IMR-90 (cell line): ENCODE results near the gene ACTN1. TPM values are rescaled to one million over a fixed set of nuclear protein-coding genes. Genes with fewer than 3 reads are reported as not detected.

ENCODE experiments used
- ATAC-seq: fragments of 200-7000 bp; cut with Tn5 transposase; 2 replicates; pipeline ENCODE4 v1.9.1; 2020; ENCODE audit warnings: low read depth, mild to moderate bottlenecking, moderate library complexity
- BruUV-seq: library from RNA; stranded (reverse); fragments of 400-500 nt; replicated peaks from 2 replicates; lab custom pipeline; 2021; lab: Mats Ljungman, UMichigan
- CTCF ChIA-PET: fragments of 300-600 bp; formaldehyde crosslinking; extraction: SDS; loops from one replicate; lab custom pipeline; 2021; ENCODE audit warnings: antibody characterized with exemption; lab: Yijun Ruan, JAX
- POLR2A ChIA-PET: fragments of 300-600 bp; sonication (Branson Sonifier 250); formaldehyde crosslinking; loops from one replicate; lab custom pipeline; 2022; ENCODE audit warnings: antibody characterized with exemption; ENCODE audit not compliant: unreplicated experiment; lab: Charles Lee
- DNase-seq: peaks from one replicate; pipeline ENCODE4 v3.0.0; 2013
- H2AFZ ChIP-seq: replicated peaks from 2 replicates; pipeline ENCODE3; 2013; ENCODE audit warnings: low read length, mild to moderate bottlenecking; ENCODE audit not compliant: poor library complexity
- H2AK5ac ChIP-seq: 2 replicates; pipeline ENCODE4 v1.6.1; 2013; ENCODE audit warnings: low read depth, low read length, inconsistent platforms
- H2AK9ac ChIP-seq: replicated peaks from 2 replicates; pipeline ENCODE3; 2013; ENCODE audit warnings: mild to moderate bottlenecking, low read depth, low read length, moderate library complexity; ENCODE audit not compliant: poor library complexity
- H2BK120ac ChIP-seq: 2 replicates; pipeline ENCODE4 v1.6.1; 2013; ENCODE audit warnings: low read depth, low read length, inconsistent platforms
- H2BK15ac ChIP-seq: 3 replicates; pipeline ENCODE4 v1.6.1; 2013; ENCODE audit warnings: low read depth, low read length, inconsistent platforms
- H2BK20ac ChIP-seq: 2 replicates; pipeline ENCODE4 v1.6.1; 2013; ENCODE audit warnings: low read depth, mild to moderate bottlenecking, inconsistent platforms, low read length, moderate library complexity
- H2BK5ac ChIP-seq: 2 replicates; pipeline ENCODE4 v1.6.1; 2013; ENCODE audit warnings: mild to moderate bottlenecking, low read depth, low read length, inconsistent platforms; ENCODE audit not compliant: poor library complexity, severe bottlenecking
- H3K14ac ChIP-seq: replicated peaks from 2 replicates; pipeline ENCODE4 v1.6.1; 2013; ENCODE audit warnings: low read depth, low read length, inconsistent platforms
- H3K18ac ChIP-seq: 2 replicates; pipeline ENCODE4 v1.6.1; 2013; ENCODE audit warnings: low read depth, low read length, control low read depth
- H3K23ac ChIP-seq: 2 replicates; pipeline ENCODE4 v1.6.1; 2013; ENCODE audit warnings: low read depth, low read length, inconsistent platforms
- H3K27ac ChIP-seq: 2 replicates; pipeline ENCODE4 v1.5.1; 2013; ENCODE audit warnings: mild to moderate bottlenecking, control low read depth, low read length; ENCODE audit not compliant: insufficient read depth
- H3K27me3 ChIP-seq: 2 replicates; pipeline ENCODE4 v1.6.1; 2013; ENCODE audit warnings: low read length; ENCODE audit not compliant: control insufficient read depth, insufficient read depth
- H3K36me3 ChIP-seq: 2 replicates; pipeline ENCODE4 v1.6.1; 2013; ENCODE audit warnings: low read length, mixed read lengths; ENCODE audit not compliant: control insufficient read depth, insufficient read depth
- H3K4ac ChIP-seq: 2 replicates; pipeline ENCODE4 v1.6.1; 2013; ENCODE audit warnings: low read depth, low read length, inconsistent platforms
- H3K4me1 ChIP-seq: 2 replicates; pipeline ENCODE4 v1.6.1; 2013; ENCODE audit warnings: low read length, mixed read lengths; ENCODE audit not compliant: control insufficient read depth, insufficient read depth
- H3K4me2 ChIP-seq: 2 replicates; pipeline ENCODE4 v1.6.1; 2013; ENCODE audit warnings: low read depth, mild to moderate bottlenecking, control low read depth, low read length, moderate library complexity
- H3K4me3 ChIP-seq: 2 replicates; pipeline ENCODE4 v1.5.1; 2013; ENCODE audit warnings: low read depth, mild to moderate bottlenecking, control low read depth, low read length, moderate library complexity; ENCODE audit not compliant: insufficient read depth
- H3K56ac ChIP-seq: 2 replicates; pipeline ENCODE4 v1.6.1; 2013; ENCODE audit warnings: low read length, inconsistent platforms; ENCODE audit not compliant: insufficient read depth; ENCODE audit errors: extremely low read depth
- H3K79me1 ChIP-seq, 2 experiments: 2 replicates each; pipeline ENCODE4 v1.6.1; 2013; ENCODE audit warnings: low read length in 2 of 2, inconsistent platforms in 1 of 2, low read depth in 1 of 2
- H3K9ac ChIP-seq: 2 replicates; pipeline ENCODE4 v1.6.1; 2013; ENCODE audit warnings: low read depth, low read length, control low read depth
- H3K9me1 ChIP-seq: 2 replicates; pipeline ENCODE4 v1.6.1; 2013; ENCODE audit warnings: low read length, inconsistent platforms; ENCODE audit not compliant: insufficient read depth
- H3K9me3 ChIP-seq: 2 replicates; pipeline ENCODE4 v1.6.1; 2013; ENCODE audit warnings: low read length; ENCODE audit not compliant: control insufficient read depth, insufficient read depth
- H4K20me1 ChIP-seq: 2 replicates; pipeline ENCODE4 v1.6.1; 2013; ENCODE audit warnings: low read length, inconsistent platforms; ENCODE audit not compliant: insufficient read depth
- H4K5ac ChIP-seq: 2 replicates; pipeline ENCODE4 v1.6.1; 2013; ENCODE audit warnings: mild to moderate bottlenecking, low read depth, low read length, control low read depth
- H4K8ac ChIP-seq, 2 experiments: 2 replicates each; pipeline ENCODE4 v1.6.1; 2013; ENCODE audit warnings: low read depth in 2 of 2, low read length in 2 of 2, control low read depth in 1 of 2, inconsistent platforms in 1 of 2
- H4K91ac ChIP-seq: 2 replicates; pipeline ENCODE4 v1.6.1; 2013; ENCODE audit warnings: low read depth, low read length, inconsistent platforms; ENCODE audit not compliant: insufficient read depth
- CEBPB ChIP-seq: IDR thresholded peaks from 2 replicates; pipeline ENCODE4 v1.6.1; 2012; ENCODE audit warnings: low read depth, low read length, improper control_type of control experiment
- MAFK ChIP-seq: IDR thresholded peaks from 2 replicates; pipeline ENCODE4 v1.6.1; 2012; ENCODE audit warnings: low read depth, low read length, improper control_type of control experiment
- MAZ ChIP-seq: IDR thresholded peaks from 2 replicates; pipeline ENCODE4 v1.6.1; 2012; ENCODE audit warnings: low read depth, mild to moderate bottlenecking, low read length, improper control_type of control experiment, moderate library complexity, borderline replicate concordance
- MXI1 ChIP-seq: IDR thresholded peaks from 2 replicates; pipeline ENCODE4 v1.6.1; 2012; ENCODE audit warnings: low read depth, mild to moderate bottlenecking, low read length, moderate library complexity, borderline replicate concordance
- POLR2A ChIP-seq: IDR thresholded peaks from 2 replicates; pipeline ENCODE4 v1.6.1; 2012; ENCODE audit warnings: mild to moderate bottlenecking, low read depth, low read length
- RAD21 ChIP-seq: IDR thresholded peaks from 2 replicates; pipeline ENCODE4 v1.6.1; 2012; ENCODE audit warnings: low read length, improper control_type of control experiment
- RCOR1 ChIP-seq: IDR thresholded peaks from 2 replicates; pipeline ENCODE4 v1.6.1; 2012; ENCODE audit warnings: mild to moderate bottlenecking, low read length, improper control_type of control experiment; ENCODE audit not compliant: insufficient replicate concordance
- WGBS, 2 experiments: methylation state at CpG; one replicate each; pipeline versions ENCODE4 v1.1.5 to v1.1.7; 2013; ENCODE audit warnings: missing lambda C conversion rate in 2 of 2; ENCODE audit not compliant: insufficient read length in 1 of 2; ENCODE audit errors: extremely low coverage in 2 of 2; 5-methylcytosine and 5-hydroxymethylcytosine counted together
- dilution Hi-C: fragments of 300-500 bp; cut with HindIII; formaldehyde crosslinking; loops from one replicate; pipeline ENCODE4 v1.14.3; 2018; ENCODE audit warnings: low sequenced_read_pairs; ENCODE audit not compliant: unreplicated experiment
- in situ Hi-C: fragments of 300-500 bp; cut with MboI; formaldehyde crosslinking; loops from 3 replicates; pipeline ENCODE4 v1.14.3; 2019; ENCODE audit warnings: low sequenced_read_pairs, inconsistent platforms, mixed read lengths
- intact Hi-C: fragments of 100-400 bp; cut with micrococcal nuclease; formaldehyde crosslinking; loops from 2 replicates; pipeline ENCODE4 v1.10.0; 2022
- polyA plus RNA-seq, 3 experiments: library from polyadenylated mRNA; depleted of rRNA; stranded (reverse); fragments of >200 nt; gene quantifications; 2 replicates each; pipeline ENCODE4 v1.2.3, GENCODE V29; 2012; ENCODE audit warnings: low replicate concordance in 1 of 3
- total RNA-seq: library from RNA; depleted of rRNA; stranded (reverse); fragments of >200 nt; gene quantifications from 2 replicates; pipeline ENCODE4 v1.2.3, GENCODE V29; 2012
- TF ChIP-seq, protein P1 (sequence below): fragments of 150-350 bp; IDR thresholded peaks from 2 replicates; pipeline ENCODE4 v1.6.1; 2017; ENCODE audit warnings: mild to moderate bottlenecking, antibody characterized with exemption, low read length, low read depth
- TF ChIP-seq, protein P2 (sequence below): conservative IDR thresholded peaks from 2 replicates; pipeline ENCODE4 v1.5.1; 2012; ENCODE audit warnings: mild to moderate bottlenecking, low read depth, low read length, improper control_type of control experiment

ACTN1 gene
- total and polyA plus RNA-seq, 2 of the 4 experiments (the other 2 are of a cell fraction), result 684 to 766 TPM

DNA sequence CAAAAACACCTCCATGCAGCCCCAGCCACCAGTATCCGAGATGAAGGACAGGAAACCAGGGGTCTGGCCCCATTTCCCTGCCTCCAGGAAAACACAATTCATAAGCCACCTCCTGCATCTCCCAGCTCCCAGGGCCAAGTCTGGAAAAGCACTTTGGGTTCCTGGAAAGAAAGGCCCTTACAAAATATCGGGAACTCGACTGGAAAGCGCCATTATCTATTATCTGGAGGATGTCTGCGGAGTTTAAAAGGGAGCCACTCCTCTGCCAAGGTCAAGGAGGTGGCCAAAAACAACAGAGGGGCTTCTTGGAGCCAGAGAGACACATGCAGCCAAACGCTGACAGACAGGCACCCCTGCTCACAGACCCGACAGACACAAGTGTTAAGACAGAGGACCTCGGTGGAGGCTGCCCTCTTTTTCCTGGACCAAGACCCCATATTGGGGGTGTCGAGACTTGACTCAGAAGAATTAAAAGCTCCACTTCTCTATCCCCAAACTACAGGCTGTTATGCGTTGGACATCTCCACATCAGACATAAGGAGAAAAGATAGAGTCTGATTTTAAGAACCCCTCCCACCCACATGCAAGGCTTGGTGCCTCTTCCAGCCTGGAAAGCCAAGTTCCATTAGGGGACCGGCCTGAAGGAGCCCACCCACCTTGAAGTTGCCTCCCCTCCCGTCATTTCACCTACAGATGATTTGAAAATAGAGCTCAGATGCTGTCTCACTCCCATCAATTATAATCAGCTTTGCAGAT, 9.6 kb downstream of the ACTN1 start (continued):
- TF ChIP-seq CEBPB (no peak), MAFK (no peak)

DNA sequence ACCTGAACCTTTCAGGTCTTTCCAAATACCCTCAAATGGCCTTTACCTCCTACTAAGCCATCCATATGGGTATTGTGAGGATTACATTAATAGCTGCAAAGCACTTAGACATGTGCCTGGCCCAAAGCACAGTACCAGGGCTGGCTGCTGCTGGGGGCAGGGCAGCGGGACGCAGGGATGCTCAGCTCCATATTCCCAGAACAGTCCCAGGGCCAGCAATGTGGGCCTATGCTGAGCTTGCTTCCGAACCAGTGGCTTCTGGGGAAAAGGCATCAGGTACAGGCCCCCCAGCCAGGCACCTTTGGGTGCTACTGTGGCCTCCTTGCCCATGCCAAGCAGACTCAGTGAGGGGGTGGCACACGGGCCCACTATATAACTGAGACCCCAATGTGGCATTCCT, 10.4 kb downstream of the ACTN1 start:
- H3K56ac ChIP-seq, result no peak overlapping the region
- no CpG with 5 or more reads among the region's 4 CpGs for WGBS, 2 experiments
- no peak overlapping the region for H2BK120ac ChIP-seq
- DNase-seq (no peak), ATAC-seq (no peak)
- H3K27ac ChIP-seq, result peak overlapping the region; percentile 2; the same call in 1 of the 2 replicates
- peaks cover 53% of the 10 kb centered on the region for H3K36me3 ChIP-seq
- no peak overlapping the region for H2BK5ac ChIP-seq
- peaks cover 75% of the 10 kb centered on the region for H3K9me1 ChIP-seq
- in situ Hi-C loops (no loop called here), dilution Hi-C loops (no loop called here), intact Hi-C loops (no loop called here)
- ChIA-PET POLR2A (no interaction called here), CTCF (no interaction called here)
- H2BK20ac ChIP-seq, result no peak overlapping the region
- peak overlapping the region; percentile 7; the same call in 1 of the 2 replicates for H3K4me2 ChIP-seq
- H3K9me3 ChIP-seq, result no peaks in the 10 kb centered on the region
- H3K14ac ChIP-seq, result no peak overlapping the region
- no peak overlapping the region for H2AK5ac ChIP-seq
- no peak overlapping the region for H4K91ac ChIP-seq
- H3K9ac ChIP-seq, result no peak overlapping the region
- no peak overlapping the region for H3K4ac ChIP-seq
- no peak overlapping the region for H2AFZ ChIP-seq
- H2BK15ac ChIP-seq, result no peak overlapping the region
- H3K4me1 ChIP-seq, result peaks cover 83% of the 10 kb centered on the region
- H4K5ac ChIP-seq, result no peak overlapping the region
- no peak overlapping the region; the same call in 1 of the 2 replicates for H3K23ac ChIP-seq
- H3K4me3 ChIP-seq, result no peak overlapping the region
- H3K27me3 ChIP-seq, result no peaks in the 10 kb centered on the region
- no peak overlapping the region for H4K8ac ChIP-seq
- H2AK9ac ChIP-seq, result no peak overlapping the region
- TF ChIP-seq POLR2A, result no peak
- TF ChIP-seq MAFK, result no peak
- no peak for TF ChIP-seq RAD21
- TF ChIP-seq, protein P1, sequence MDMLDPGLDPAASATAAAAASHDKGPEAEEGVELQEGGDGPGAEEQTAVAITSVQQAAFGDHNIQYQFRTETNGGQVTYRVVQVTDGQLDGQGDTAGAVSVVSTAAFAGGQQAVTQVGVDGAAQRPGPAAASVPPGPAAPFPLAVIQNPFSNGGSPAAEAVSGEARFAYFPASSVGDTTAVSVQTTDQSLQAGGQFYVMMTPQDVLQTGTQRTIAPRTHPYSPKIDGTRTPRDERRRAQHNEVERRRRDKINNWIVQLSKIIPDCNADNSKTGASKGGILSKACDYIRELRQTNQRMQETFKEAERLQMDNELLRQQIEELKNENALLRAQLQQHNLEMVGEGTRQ, result no peak
- TF ChIP-seq MXI1, result no peak
- TF ChIP-seq CEBPB, result no peak
- no peak for TF ChIP-seq RCOR1
- no peak for TF ChIP-seq MAZ
- TF ChIP-seq, protein P2, sequence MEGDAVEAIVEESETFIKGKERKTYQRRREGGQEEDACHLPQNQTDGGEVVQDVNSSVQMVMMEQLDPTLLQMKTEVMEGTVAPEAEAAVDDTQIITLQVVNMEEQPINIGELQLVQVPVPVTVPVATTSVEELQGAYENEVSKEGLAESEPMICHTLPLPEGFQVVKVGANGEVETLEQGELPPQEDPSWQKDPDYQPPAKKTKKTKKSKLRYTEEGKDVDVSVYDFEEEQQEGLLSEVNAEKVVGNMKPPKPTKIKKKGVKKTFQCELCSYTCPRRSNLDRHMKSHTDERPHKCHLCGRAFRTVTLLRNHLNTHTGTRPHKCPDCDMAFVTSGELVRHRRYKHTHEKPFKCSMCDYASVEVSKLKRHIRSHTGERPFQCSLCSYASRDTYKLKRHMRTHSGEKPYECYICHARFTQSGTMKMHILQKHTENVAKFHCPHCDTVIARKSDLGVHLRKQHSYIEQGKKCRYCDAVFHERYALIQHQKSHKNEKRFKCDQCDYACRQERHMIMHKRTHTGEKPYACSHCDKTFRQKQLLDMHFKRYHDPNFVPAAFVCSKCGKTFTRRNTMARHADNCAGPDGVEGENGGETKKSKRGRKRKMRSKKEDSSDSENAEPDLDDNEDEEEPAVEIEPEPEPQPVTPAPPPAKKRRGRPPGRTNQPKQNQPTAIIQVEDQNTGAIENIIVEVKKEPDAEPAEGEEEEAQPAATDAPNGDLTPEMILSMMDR, result no peak
- no peak overlapping the region for H3K18ac ChIP-seq
- no TSS peak for BruUV-seq
- H3K79me1 ChIP-seq, result peaks cover 0 to 87% of the 10 kb centered on the region in 2 experiments; a peak in 2 of 4 replicates
- peaks cover 100% of the 10 kb centered on the region for H4K20me1 ChIP-seq
